H1 (cell line): ENCODE measurements around the gene MARK3. TPM values are rescaled to one million over a fixed set of nuclear protein-coding genes. Genes with fewer than 3 reads are reported as not detected.
A peak's percentile ranks its signal among the peaks of the same experiment; 100 is the strongest.

ENCODE experiments used
- CTCF ChIA-PET: fragments of 300-600 bp; sonication (Branson Sonifier 250); formaldehyde crosslinking; loops from one replicate; lab custom pipeline; 2021; ENCODE audit not compliant: partially characterized antibody; lab: Charles Lee
- POLR2A ChIA-PET: fragments of 300-600 bp; sonication (Branson Sonifier 250); formaldehyde crosslinking; loops from one replicate; lab custom pipeline; 2021; ENCODE audit warnings: inconsistent platforms; ENCODE audit not compliant: partially characterized antibody; lab: Charles Lee
- DNase-seq, 2 experiments: peaks; one replicate each; pipeline versions ENCODE4 v3.0.0 to v3.0.0-alpha.2; 2010 to 2022; ENCODE audit warnings: low spot score in 2 of 2, low read depth in 1 of 2, mixed read lengths in 1 of 2
- FAIRE-seq: peaks from 2 replicates; lab custom pipeline; 2011; peaks lifted over from hg19 to GRCh38; lab: Jason Lieb, UNC
- H2AFZ ChIP-seq: 2 replicates; pipeline ENCODE4 v1.8.1; 2012; ENCODE audit warnings: low read length, inconsistent platforms
- H2AK5ac ChIP-seq: 2 replicates; pipeline ENCODE4 v1.6.1; 2013; ENCODE audit warnings: low read depth, low read length
- H2BK120ac ChIP-seq: replicated peaks from 2 replicates; pipeline ENCODE3; 2013; ENCODE audit warnings: low read depth, low read length, inconsistent platforms
- H2BK12ac ChIP-seq: 2 replicates; pipeline ENCODE4 v1.6.1; 2013; ENCODE audit warnings: low read depth, low read length
- H2BK15ac ChIP-seq: 2 replicates; pipeline ENCODE4 v1.6.1; 2013; ENCODE audit warnings: low read length
- H2BK20ac ChIP-seq: 2 replicates; pipeline ENCODE4 v1.6.1; 2013; ENCODE audit warnings: low read length
- H2BK5ac ChIP-seq: 2 replicates; pipeline ENCODE4 v1.6.1; 2013; ENCODE audit warnings: low read depth, low read length
- H3K14ac ChIP-seq: 2 replicates; pipeline ENCODE4 v1.6.1; 2013; ENCODE audit warnings: inconsistent platforms; ENCODE audit not compliant: insufficient read length
- H3K18ac ChIP-seq: 2 replicates; pipeline ENCODE4 v1.6.1; 2013; ENCODE audit warnings: low read length; ENCODE audit errors: extremely low read depth
- H3K23ac ChIP-seq: 2 replicates; pipeline ENCODE4 v1.6.1; 2013; ENCODE audit warnings: inconsistent platforms; ENCODE audit not compliant: insufficient read length
- H3K23me2 ChIP-seq: 2 replicates; pipeline ENCODE4 v1.6.1; 2013; ENCODE audit warnings: low read depth, low read length
- H3K27ac ChIP-seq: 2 replicates; pipeline ENCODE4 v1.6.1; 2011; ENCODE audit warnings: low read depth, low read length, inconsistent platforms
- H3K27me3 ChIP-seq, 4 experiments: replicated peaks in 1 of 4; 1 replicate in 1 of 4; 2 replicates in 3 of 4; pipeline versions ENCODE4 v1.6.1 to v1.8.1; 2011 to 2013; ENCODE audit warnings: low read length in 3 of 4, mild to moderate bottlenecking in 3 of 4, inconsistent platforms in 2 of 4, mixed read lengths in 2 of 4, moderate library complexity in 1 of 4; ENCODE audit not compliant: control insufficient read depth in 3 of 4, insufficient read depth in 3 of 4; ENCODE audit errors: extremely low read depth in 1 of 4
- H3K36me3 ChIP-seq, 4 experiments: 2 replicates each; pipeline versions ENCODE4 v1.6.1 to v1.8.1; 2011 to 2013; ENCODE audit warnings: mild to moderate bottlenecking in 4 of 4, low read length in 3 of 4, moderate library complexity in 2 of 4, control low read depth in 1 of 4, inconsistent platforms in 1 of 4; ENCODE audit not compliant: insufficient read depth in 4 of 4, control insufficient read depth in 2 of 4
- H3K4ac ChIP-seq: replicated peaks from 2 replicates; pipeline ENCODE3; 2013; ENCODE audit warnings: low read length, low read depth, mixed read lengths, inconsistent platforms; ENCODE audit not compliant: insufficient read length
- H3K4me1 ChIP-seq, 4 experiments: replicated peaks in 1 of 4; 1 replicate in 1 of 4; 2 replicates in 3 of 4; pipeline versions ENCODE4 v1.6.1 to v1.8.1; 2011 to 2013; ENCODE audit warnings: low read length in 3 of 4, inconsistent platforms in 2 of 4, mixed read lengths in 1 of 4; ENCODE audit not compliant: insufficient read depth in 4 of 4, control insufficient read depth in 3 of 4
- H3K4me2 ChIP-seq, 2 experiments: 2 replicates each; pipeline versions ENCODE4 v1.6.1 to v1.8.1; 2011 to 2013; ENCODE audit warnings: low read depth in 2 of 2, low read length in 2 of 2, control low read depth in 1 of 2, inconsistent platforms in 1 of 2, mild to moderate bottlenecking in 1 of 2; ENCODE audit not compliant: insufficient read depth in 1 of 2
- H3K4me3 ChIP-seq, 4 experiments: fragments of 200-600, 300-600 bp in 1 of 4; sonication (generic), shearing (Covaris generic), sonication (Bioruptor Twin) in 1 of 4; 2 replicates each; pipeline versions ENCODE4 v1.5.1 to v1.8.1; 2011 to 2016; ENCODE audit warnings: low read length in 4 of 4, low read depth in 3 of 4, control low read depth in 2 of 4, inconsistent platforms in 2 of 4, mild to moderate bottlenecking in 2 of 4, mixed read lengths in 1 of 4, moderate library complexity in 1 of 4; ENCODE audit not compliant: insufficient read depth in 2 of 4; ENCODE audit errors: extremely low read depth in 1 of 4
- H3K56ac ChIP-seq: replicated peaks from 2 replicates; pipeline ENCODE3; 2013; ENCODE audit warnings: low read depth, mild to moderate bottlenecking, mixed read lengths, low read length, inconsistent platforms; ENCODE audit not compliant: insufficient read length
- H3K79me1 ChIP-seq: 2 replicates; pipeline ENCODE4 v1.6.1; 2013; ENCODE audit warnings: low read depth, low read length, control low read depth
- H3K79me2 ChIP-seq, 2 experiments: 2 replicates each; pipeline versions ENCODE4 v1.6.1 to v1.8.1; 2012 to 2013; ENCODE audit warnings: low read length in 2 of 2, mild to moderate bottlenecking in 2 of 2, inconsistent platforms in 1 of 2; ENCODE audit not compliant: insufficient read depth in 2 of 2, control insufficient read depth in 1 of 2
- H3K9ac ChIP-seq, 4 experiments: replicated peaks in 1 of 4; 1 replicate in 1 of 4; 2 replicates in 3 of 4; pipeline versions ENCODE4 v1.6.1 to v1.8.1; 2011 to 2013; ENCODE audit warnings: low read depth in 3 of 4, low read length in 3 of 4, control low read depth in 2 of 4, mild to moderate bottlenecking in 2 of 4, moderate library complexity in 2 of 4, inconsistent platforms in 1 of 4; ENCODE audit errors: extremely low read depth in 1 of 4
- H3K9me3 ChIP-seq, 2 experiments: 2 replicates each; pipeline versions ENCODE4 v1.6.1 to v1.8.1; 2012 to 2013; ENCODE audit warnings: mild to moderate bottlenecking in 2 of 2, moderate library complexity in 2 of 2, control low read depth in 1 of 2, inconsistent platforms in 1 of 2, low read depth in 1 of 2, low read length in 1 of 2, mixed read lengths in 1 of 2; ENCODE audit not compliant: insufficient read depth in 2 of 2
- H4K20me1 ChIP-seq, 2 experiments: replicated peaks in 1 of 2; 2 replicates each; pipeline versions ENCODE3 to v1.8.1; 2011 to 2013; ENCODE audit warnings: inconsistent platforms in 2 of 2, low read length in 2 of 2, mild to moderate bottlenecking in 1 of 2; ENCODE audit not compliant: insufficient read depth in 2 of 2, control insufficient read depth in 1 of 2
- H4K5ac ChIP-seq: 2 replicates; pipeline ENCODE4 v1.6.1; 2013; ENCODE audit warnings: low read length, low read depth, mixed read lengths, inconsistent platforms; ENCODE audit not compliant: insufficient read length
- H4K8ac ChIP-seq: 2 replicates; pipeline ENCODE4 v1.8.0; 2013; ENCODE audit warnings: mild to moderate bottlenecking, moderate library complexity, low read length, inconsistent platforms; ENCODE audit not compliant: insufficient read depth; ENCODE audit errors: extremely low read depth
- H4K91ac ChIP-seq: replicated peaks from 2 replicates; pipeline ENCODE3; 2013; ENCODE audit warnings: low read length, mixed read lengths, inconsistent platforms; ENCODE audit not compliant: insufficient read length
- KDM1A ChIP-seq: fragments of 200-600, 300-600 bp; sonication (generic); IDR thresholded peaks from 2 replicates; pipeline ENCODE4 v1.7.1; 2016; ENCODE audit warnings: mild to moderate bottlenecking, low read length, borderline replicate concordance
- NRF1 ChIP-seq: IDR thresholded peaks from 2 replicates; pipeline ENCODE4 v1.6.1; 2011; ENCODE audit warnings: mild to moderate bottlenecking, low read depth, low read length, improper control_type of control experiment
- PHF8 ChIP-seq: fragments of 200-600 bp; sonication (generic); conservative IDR thresholded peaks from 2 replicates; pipeline ENCODE4 v1.7.1; 2012; ENCODE audit warnings: low read depth, mild to moderate bottlenecking, inconsistent platforms, low read length, moderate library complexity
- POLR2AphosphoS5 ChIP-seq: IDR thresholded peaks from 2 replicates; pipeline ENCODE4 v1.6.1; 2011; ENCODE audit warnings: low read depth, low read length
- POU5F1 ChIP-seq: IDR thresholded peaks from 2 replicates; pipeline ENCODE4 v1.6.1; 2011; ENCODE audit warnings: low read depth, mild to moderate bottlenecking, low read length, moderate library complexity
- USF2 ChIP-seq: IDR thresholded peaks from 2 replicates; pipeline ENCODE4 v1.6.1; 2011; ENCODE audit warnings: low read length, improper control_type of control experiment
- WGBS, 2 experiments: shearing (Covaris generic) in 1 of 2; methylation state at CpG; one replicate each; pipeline versions ENCODE4 v1.1.6 to v1.1.7; 2013 to 2015; ENCODE audit warnings: low lambda C conversion rate in 2 of 2, mixed read lengths in 2 of 2, inconsistent platforms in 1 of 2, low coverage in 1 of 2, missing lambda C conversion rate in 1 of 2; ENCODE audit not compliant: insufficient replicate concordance in 2 of 2, insufficient coverage in 1 of 2, insufficient read length in 1 of 2; ENCODE audit errors: extremely low coverage in 1 of 2, missing lambda C conversion rate in 1 of 2; 5-methylcytosine and 5-hydroxymethylcytosine counted together
- polyA plus RNA-seq, 7 experiments: library from polyadenylated mRNA; depleted of rRNA in 3 of 7; stranded (reverse) in 5 of 7; unstranded in 2 of 7; fragments of >200 nt in 5 of 7; fragments of 200-250 nt in 2 of 7; gene quantifications; 1 replicate in 5 of 7; 2 replicates in 1 of 7; 4 replicates in 1 of 7; pipeline versions ENCODE4 v1.2.1 to v1.2.3, GENCODE V29; 2011 to 2013; ENCODE audit warnings: missing spikeins in 2 of 7, mixed read lengths in 2 of 7
- total RNA-seq: library from RNA; stranded (reverse); fragmentation: NEBNext Ultra II Directional; extraction: Animal tissue kit (Norgen Biotek cat#: 25700); gene quantifications from 2 replicates; pipeline ENCODE4 v1.2.1, GENCODE V29; 2021

The MARK3 gene
- total and polyA plus RNA-seq, 2 of the 8 experiments (the other 6 are each of a cell fraction or from before 2014, with no cell fraction given) = 39.4 to 76.9 TPM

- Histone ChIP-seq H2BK12ac (peak overlapping the region; percentile 90), H2BK5ac (0 out of 2 replicates have a peak overlapping the region, but pooled peaks have one; percentile 6), H3K56ac (no peak overlapping the region), H4K20me1 (peaks cover 0 to 2% of the 10 kb centered on the region in 2 experiments), H3K9me3 (no peaks in the 10 kb centered on the region), H3K9ac (no peak overlapping the region; a peak in 1 of 7 replicates), H2AFZ (no peak overlapping the region), H2AK5ac (peak overlapping the region; percentile 98; the same call in 1 of the 2 replicates), H3K18ac (no peak overlapping the region), H3K79me1 (no peaks in the 10 kb centered on the region), H2BK20ac (peak overlapping the region; percentile 48; the same call in 1 of the 2 replicates), H4K8ac (no peak overlapping the region), H4K5ac (no peak overlapping the region), H3K23ac (no peak overlapping the region), H4K91ac (peak overlapping the region; percentile 72), H3K27me3 (no peaks in the 10 kb centered on the region), H3K4me2 (no peak overlapping the region), H3K14ac (no peak overlapping the region), H3K79me2 (no peaks in the 10 kb centered on the region), H2BK15ac (no peak overlapping the region; the same call in 1 of the 2 replicates), H3K4ac (no peak overlapping the region), H3K4me3 (no peak overlapping the region), H2BK120ac (peak overlapping the region; percentile 67), H3K23me2 (no peaks in the 10 kb centered on the region), H3K36me3 (peaks cover 0 to 1% (median 0%) of the 10 kb centered on the region in 4 experiments; a peak in 1 of 8 replicates), H3K27ac (no peak overlapping the region), H3K4me1 (peaks cover 3 to 9% (median 5%) of the 10 kb centered on the region in 4 experiments)
- 96% methylated on average over 13 of the region's 13 CpGs; no CpG with 5 or more reads in 1 of the 2 experiments for WGBS, 2 experiments
- FAIRE-seq (no peak), DNase-seq (no peak)
- POLR2A ChIA-PET = interaction anchor here (8.0 kb wide), 1 partner anchor 14 kb away, joined by 247 read pairs; the partner anchor contains the start of gene EIF5
- CTCF ChIA-PET = interaction anchor here (0.6 to 0.7 kb wide), 2 partner anchors 111 to 222 kb away, joined by 3 to 5 read pairs; no protein-coding TSS in a partner anchor
- no peak for TF ChIP-seq KDM1A
- no peak for TF ChIP-seq NRF1
- no peak for TF ChIP-seq POU5F1
- no peak for TF ChIP-seq POLR2AphosphoS5
- TF ChIP-seq USF2 = no peak
- TF ChIP-seq PHF8 = no peak
Measured at GRCh38 chr14:103349982-103350381, 35.2 kb upstream of the MARK3 start.
